ENCODE measurements around the gene MYH15.

MYH15 gene

DNA sequence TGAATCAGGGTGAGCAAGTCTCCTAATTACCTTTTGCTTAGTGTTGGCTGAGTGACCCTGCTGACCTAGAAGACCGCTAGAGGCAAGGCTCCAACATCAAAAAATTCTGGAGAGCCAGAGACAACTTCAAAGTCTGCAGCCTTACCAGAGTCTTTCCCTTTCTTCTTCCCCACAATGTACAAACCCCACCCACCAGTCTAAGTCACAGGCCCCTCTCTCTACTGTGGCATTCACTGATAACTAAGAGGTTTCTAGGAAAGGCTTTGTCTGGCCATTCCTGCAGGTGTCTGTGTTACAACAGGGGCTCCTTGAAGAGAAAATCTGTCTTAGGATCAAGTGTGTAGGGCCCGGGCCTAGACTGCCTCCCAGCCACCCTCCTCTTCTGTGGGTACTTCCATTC is 525 bp downstream of the MYH15 start:
- no peak for DNase-seq (ENCODE audit: low read depth, low spot score)

DNA sequence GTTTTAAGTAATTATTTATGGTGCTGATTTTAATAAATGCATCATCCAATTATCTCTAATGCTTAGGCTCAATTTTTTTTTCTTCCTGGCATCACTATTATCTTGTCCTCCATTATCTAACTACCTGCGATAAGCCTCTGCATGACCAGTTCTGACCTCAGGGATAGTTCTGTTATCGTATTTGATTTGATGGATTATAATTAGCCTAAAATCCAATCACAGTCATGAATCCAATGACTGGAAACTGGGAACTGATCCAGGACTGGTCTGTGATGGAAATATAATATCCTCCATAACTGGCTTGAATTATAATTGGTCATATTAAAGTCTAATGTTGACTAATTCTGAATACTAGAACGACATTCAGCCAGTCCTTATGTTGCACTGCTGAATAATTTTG is 1.1 kb downstream of the MYH15 start:
- DNase-seq (ENCODE audit: low read depth, low spot score) = no peak

DNA sequence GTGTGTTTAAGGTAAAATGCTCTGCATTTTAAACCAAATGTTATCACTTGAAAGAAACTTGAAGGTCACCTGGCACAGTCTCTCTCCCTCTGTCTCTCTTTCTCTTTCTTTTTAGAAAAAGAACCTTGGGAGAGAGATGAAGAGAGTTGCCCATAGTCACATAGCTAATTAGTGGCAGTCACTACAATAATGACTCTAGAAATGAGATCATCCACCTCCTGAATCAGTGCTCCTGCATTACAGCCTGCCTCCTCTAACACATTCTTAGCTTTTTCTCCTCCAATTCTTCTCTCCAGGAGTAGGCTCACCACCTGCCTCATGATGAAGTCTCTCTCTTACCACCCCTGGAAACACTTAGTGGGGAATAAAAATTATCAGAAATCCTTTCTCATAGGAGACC is 2.5 kb downstream of the MYH15 start:
- no peak for DNase-seq (ENCODE audit: low read depth, low spot score)

DNA sequence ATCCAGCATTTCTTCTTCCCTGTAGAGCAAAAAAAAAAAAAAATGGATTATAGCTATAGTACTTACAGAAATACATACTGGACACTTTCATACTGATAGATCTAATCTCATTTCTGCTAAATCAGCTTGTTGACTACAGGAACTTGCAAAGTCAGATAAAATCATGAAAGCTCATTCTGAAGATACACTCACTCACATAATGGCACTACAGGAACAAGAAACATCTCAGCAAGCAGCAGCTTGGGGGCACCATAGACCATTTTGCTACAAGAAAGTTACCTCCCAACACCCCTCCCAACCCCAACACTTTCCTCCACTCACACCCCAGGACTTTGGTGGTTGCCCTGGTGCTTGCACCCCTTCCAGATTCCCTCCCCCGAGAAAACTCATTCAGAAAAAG is 4.6 kb downstream of the MYH15 start:
- no peak for DNase-seq (ENCODE audit: low read depth, low spot score)

DNA sequence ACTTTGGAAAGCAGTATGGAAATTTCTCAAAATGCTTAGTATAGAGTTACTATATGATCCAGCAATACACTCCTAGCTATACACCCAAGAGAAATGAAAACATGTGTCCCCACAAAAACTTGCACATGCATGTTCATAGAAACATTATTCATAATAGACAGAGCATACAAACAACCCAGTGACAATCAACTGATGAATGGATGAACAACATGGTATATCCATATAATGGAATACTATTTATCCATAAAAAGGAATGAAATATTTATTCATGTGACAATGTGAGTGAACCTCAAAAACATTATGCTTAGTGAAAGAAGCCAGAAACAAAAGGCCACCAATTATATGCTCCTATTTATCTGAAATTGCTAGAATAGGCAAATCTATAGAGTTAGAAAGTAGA is 6.7 kb downstream of the MYH15 start:
- no peak for DNase-seq (ENCODE audit: low read depth, low spot score)

DNA sequence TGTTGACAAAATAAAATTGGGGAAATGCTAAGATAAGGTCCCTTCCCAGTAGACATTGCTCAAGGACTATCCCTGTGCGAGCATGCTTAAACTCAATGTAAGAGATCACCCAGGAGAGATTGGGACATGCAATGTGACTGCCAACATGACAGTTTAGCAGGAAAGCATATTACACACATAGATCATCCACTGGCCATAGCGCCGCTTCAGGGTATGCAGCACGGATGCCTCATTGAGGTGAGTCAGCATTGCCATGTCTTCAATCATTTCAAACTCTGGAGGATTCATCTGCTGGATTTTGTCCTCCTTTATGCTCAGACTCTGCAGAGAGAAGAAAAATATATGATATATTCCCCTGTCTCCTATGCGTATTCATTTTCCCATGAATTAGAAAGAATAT is 8.9 kb downstream of the MYH15 start:
- DNase-seq (ENCODE audit: low read depth, low spot score) = no peak

DNA sequence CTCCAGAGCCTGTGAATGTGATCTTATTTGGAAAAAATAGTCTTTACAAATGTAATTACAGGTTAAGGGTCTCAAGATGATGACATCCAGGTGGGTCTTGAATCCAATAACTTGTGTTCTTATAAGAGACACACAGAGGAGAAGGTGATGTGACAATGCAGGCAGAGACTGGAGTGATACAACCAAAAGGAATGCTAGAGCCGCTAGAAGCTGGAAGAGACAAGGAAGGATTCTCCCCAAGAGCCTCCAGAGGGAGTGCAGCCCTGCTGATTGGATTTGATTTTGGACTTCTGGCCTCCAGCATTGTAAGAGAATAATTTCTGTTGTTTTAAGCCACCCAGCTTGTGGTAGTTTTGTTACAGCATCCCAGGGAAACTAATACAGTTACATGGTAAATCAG is 9.7 kb downstream of the MYH15 start:
- no peak for DNase-seq (ENCODE audit: low read depth, low spot score)

DNA sequence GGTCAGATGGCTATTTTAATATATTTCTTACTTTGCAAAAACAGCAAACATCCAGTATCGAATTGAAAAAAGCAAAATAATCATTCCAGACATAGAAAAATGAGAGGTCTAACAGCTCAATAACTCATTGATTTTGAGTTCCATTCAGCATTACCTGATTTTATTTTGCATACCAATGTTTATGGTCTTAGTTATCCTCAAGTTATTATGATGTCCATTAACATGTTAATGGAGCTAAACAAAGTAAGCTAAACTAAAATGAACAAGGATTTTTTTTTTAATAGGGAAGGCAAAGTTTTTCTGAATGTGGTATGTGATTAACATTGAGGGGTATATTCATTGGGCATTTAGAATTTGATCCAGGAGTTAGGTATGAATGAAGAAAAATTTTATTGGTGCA is 13.1 kb downstream of the MYH15 start:
- no peak for DNase-seq (ENCODE audit: low read depth, low spot score)

DNA sequence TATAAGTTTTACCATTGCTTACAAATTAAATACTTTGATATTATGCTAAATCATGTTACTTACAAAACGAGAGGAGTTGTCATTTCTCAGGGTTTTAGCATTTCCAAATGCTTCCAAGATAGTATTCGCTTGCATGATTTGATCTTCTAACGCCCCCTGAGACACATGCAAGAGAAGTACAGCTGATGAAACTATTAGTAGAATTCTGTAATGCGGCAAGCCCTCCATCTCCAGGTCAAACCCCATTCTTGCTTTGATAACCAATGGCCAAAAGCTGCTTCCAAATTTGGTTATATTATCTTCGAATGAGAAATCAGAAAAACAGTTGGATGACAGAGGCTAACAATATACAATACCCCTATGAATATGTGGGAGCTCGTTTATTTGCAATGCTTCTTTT is 14.7 kb downstream of the MYH15 start:
- DNase-seq (ENCODE audit: low read depth, low spot score) = no peak

DNA sequence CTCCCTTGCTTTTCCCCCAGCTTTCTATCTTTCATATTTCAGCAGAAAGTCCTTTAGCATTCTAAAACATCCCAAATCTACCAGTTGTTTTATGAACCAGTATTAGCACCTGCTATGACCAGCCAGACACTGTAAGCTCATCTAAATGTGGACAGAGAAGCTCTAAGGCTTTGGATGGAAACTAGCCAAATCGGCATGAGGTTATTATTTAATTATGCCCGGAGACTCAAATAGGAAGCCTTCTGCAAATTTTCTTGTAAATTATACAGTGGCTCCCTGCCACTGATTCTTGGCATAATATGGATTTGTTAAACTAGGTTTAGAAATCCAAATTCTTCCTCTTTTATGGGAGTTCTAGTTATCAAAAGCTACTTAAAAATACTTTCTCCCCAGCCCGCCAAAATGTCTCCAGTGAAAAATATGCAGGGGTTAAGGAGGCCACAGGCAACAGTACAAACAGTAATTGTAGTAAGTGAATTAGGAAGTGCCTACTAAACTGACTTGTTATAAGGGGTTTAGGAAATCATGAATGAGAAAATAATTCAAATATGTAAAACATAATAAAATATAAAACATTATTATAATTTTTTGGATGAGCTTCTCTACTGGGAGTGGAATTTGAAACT is 15.4 kb downstream of the MYH15 start:
- DNase-seq (ENCODE audit: low read depth, low spot score) = no peak

DNA sequence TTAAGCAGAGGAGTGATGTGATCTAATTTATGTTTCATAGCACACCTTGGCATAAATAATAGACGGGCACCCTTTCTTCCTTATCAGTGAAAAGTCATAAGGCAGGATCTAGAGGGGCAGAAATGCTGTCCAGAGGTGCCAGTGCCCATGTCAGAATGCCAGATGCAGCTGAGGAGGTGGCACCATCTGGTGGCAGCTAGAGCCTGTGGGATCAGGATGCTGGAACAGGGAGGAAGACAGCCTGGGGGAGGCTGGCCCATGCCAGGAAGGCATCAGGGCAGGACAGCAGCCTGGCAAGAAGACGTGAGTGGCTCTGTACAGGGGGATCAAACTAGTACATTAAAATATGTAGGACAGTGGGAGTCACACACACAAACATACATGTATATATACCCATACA is 16.5 kb downstream of the MYH15 start:
- no peak for DNase-seq (ENCODE audit: low read depth, low spot score)

DNA sequence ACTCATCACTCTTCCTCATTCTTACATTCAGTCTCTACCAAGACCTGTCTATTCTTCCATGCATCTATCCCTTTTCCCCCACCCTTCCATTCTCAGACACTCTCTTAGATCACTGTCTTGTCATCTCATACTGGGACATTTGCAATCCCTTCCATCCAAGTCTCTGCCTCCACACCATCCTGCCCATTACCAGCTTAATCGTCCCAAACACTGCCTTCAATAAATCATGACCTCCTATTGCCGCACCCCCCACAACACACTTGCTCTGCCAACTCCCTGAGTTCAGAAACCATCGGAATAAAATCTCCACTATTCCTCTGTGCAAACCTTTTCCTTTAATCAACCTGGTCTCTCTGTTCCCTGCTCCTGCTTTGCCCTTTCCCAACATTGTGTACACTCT is 18.9 kb downstream of the MYH15 start:
- no peak for DNase-seq (ENCODE audit: low read depth, low spot score)

DNA sequence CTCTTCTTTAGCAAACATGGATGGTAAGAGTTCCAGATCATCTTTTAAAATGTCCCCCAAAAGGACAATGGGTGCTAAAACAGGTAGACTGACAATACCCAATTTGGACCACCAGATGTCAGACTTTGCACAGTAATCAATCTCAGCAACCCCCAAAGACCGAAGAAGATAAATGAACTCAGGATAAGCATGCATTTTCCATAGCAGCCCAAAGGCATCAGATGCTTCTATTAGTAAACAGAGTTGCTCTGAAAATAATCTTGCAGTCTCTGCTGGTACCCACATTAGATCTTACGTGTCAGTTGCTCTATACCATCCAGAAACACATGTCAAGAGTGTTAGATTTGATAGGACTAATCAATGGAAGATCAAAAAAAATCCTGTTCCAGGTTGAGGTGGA is 20.6 kb downstream of the MYH15 start:
- DNase-seq (ENCODE audit: low read depth, low spot score) = no peak

DNA sequence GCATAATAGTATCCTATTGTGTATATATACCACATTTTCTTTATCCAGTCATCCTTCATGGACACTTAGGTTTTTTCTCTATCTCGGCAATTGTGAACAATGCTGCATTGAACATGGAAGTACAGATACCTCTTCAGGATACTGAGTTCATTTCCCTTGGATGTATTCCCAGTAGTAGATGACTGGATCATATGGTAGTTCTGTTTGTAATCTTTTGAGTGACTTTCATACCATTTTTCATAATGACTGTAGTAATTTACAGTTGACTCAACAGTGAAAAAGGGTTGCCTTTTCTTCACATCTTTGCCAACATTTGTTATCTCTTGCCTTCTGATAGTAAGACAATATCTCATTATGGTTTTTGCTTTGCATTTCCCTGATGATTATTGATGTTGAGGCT is 21.8 kb downstream of the MYH15 start:
- no peak for DNase-seq (ENCODE audit: low read depth, low spot score)

DNA sequence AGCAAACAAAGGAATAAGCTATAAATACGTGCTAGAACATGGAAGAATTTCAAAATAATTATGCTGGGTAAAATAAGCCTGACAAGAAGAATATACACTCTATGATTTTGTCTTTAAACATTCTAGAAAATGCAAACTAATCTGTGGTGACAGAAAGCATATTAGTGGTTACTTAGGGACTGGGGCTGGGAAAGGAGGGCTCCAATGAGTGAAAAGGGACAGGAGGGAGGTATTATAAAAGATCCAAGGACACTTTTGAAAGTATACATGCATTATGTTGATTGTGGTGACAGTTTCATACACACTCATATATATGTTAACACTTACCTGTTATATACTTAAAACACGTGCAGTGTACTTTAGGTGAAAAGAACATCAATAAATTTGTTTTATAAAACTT is 23.0 kb downstream of the MYH15 start:
- DNase-seq (ENCODE audit: low read depth, low spot score) = no peak

DNA sequence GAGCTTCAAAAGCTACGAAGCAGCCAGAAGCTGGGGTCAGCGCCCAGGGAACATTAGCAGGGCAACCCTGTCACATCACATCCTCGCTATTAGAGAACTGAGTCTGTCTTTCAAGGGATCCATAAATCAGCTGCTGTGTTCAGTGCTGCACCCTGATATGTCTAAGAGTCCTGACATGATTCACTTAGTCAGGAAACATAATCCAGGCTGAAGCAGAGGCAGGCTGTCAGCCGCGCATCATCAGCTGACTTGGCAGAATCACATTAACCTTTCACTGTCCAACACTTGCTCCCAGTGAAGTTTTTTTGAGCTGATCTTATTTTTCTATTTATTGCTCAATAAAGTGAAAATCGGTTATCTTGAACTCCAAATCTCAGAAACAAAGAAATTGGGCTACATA is 23.5 kb downstream of the MYH15 start:
- DNase-seq (ENCODE audit: low read depth, low spot score) = peak; percentile 25

DNA sequence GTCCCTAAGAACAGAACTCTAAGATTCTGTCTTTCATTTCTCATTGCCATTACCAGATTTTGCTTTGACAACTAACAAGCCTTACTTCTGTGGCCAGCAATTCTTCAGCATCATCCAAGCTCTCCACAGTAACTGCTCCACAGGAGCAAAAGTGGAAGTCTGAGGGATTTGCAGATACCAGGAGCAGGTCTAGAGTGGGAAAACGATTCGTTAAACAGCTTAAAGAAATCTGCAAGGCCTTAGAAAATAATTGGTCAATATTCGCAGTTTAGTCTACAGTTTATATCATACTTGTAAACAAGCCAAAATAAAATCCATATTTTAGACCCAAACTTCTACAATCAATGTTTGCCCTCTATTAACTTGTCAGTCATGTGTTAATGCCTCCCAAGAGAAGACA is 24.1 kb downstream of the MYH15 start:
- DNase-seq (ENCODE audit: low read depth, low spot score) = no peak

DNA sequence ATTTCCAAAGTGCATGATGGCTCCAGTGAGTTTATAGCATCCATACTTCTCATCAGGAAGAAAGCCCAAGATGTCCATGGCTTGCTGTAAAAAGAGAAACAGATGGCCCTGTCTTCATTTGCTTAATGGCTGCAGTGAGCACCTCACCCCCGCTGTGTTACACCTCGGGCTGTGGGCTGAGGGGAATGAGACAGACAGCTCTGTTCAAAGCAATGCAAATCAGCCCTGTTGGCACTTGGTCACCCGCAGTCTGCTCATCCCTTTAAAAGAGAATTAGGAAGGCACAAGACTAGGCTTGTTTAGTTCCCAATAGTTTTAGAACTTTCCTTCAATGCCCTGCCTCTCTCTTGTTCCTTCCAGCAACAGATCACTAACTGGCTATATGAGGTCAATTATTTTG is 25.2 kb downstream of the MYH15 start:
- DNase-seq (ENCODE audit: low read depth, low spot score) = no peak

DNA sequence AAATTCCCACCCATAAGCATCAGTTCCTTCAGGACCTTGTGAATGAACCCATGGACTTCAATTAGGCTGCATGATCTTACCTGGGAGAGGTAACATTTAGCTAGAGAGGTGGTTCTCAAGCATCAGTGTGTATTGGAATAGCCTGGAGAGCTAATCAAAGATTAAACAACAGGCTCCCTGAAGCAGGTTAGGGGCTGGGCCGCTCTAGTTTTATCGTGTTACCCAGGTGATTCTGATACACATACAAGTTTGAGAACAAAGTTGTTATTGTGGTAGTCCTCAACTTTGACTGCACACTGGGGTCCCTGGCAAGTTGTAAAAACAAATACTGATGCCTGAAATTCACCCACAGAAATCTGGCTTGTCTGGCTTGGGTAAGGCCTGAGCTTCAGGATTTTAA is 31.2 kb downstream of the MYH15 start:
- DNase-seq (ENCODE audit: low read depth, low spot score) = no peak

DNA sequence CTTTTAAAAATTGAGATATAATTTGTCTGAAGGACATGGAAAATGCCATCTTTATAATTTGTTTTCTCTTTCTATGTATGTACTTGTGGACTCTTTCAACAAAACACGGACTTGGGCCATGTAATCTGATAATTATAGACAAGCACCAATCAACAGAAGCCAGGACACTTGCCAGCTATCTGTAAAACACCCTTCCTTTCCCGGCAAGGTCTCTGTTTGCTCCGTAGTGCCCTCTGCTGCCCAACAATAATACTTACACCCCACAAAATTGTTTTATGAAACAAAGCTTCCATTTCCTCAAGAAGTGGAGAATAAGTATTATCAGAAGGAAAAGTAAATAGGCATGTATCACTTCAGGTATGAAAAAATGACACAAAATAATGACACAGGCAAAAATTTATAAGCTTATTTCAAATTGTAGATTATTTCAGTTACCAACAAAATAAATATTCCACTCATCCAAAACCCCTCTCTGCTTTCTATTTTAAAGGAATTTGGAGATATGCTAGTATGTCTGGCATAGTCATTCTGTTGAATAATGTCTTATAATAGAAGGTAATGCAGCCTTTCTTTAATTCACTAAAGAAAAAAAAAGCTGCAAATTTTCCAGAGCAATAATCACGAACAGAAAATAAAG is 32.8 kb downstream of the MYH15 start:
- no peak for DNase-seq (ENCODE audit: low read depth, low spot score)

DNA sequence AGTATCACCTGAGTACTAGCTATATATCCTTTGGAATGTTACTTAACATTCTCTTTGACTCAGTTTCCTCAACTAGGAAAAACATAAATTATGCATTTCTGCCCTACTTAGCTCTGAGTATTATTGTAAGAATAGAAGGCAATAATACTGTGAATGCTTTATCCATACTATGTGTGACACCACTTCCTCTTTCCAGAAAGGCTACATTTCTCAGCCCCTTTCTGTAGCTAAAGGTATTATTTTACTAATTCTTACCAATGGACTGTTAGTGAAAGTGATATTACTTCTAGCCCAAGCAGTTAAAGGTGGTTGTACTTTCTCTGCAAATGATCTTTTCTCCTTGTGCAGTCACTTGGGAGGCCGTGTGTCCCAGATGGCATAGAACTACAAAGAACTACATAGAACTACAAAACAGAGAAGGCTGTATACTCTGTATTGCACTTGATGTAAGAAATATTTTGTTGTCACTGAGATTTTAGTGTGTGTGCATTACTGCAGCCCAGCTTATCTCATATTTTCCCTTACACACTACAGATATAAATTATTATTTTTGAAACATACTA is 35.1 kb downstream of the MYH15 start:
- no peak for DNase-seq (ENCODE audit: low read depth, low spot score)

DNA sequence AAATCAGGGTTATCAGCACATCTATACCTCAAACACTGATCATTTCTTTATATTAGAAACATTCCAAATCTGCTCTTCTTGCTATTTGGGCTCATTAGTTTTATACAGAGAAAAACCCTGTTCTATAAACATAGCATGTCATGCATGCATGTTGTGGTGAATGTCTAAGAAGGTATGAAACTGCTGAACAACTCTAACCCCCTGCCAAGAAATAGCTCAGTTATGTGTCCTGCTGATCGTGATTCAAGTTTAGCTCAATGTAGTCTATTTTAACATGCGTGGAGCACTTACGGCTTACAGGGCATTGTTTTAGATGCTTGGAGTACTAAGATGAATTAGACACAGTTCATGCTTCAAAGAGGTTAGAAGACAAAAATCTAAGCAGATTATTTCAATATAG is 35.8 kb downstream of the MYH15 start:
- no peak for DNase-seq (ENCODE audit: low read depth, low spot score)

DNA sequence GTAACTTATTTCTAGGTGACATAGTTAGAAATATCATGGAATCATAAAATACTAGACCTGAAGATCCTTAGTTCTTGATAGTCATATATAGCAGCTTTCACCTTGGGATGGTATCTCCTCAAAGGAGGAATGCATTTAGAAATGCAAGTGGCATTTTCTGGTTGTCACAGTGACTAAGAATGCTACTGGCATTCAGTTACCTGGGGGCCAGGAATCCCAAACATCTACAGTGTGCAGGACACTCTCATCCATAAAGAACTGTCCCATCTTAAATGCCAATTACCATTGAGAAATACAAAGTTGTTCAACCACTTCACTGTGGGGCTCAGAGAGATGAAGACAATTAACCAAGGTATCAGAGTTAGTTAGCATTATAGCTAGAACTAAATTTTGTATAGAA is 36.7 kb downstream of the MYH15 start:
- no peak for DNase-seq (ENCODE audit: low read depth, low spot score)

All from brain pericyte (primary cell).